Measurements from ENCODE around the gene HS6ST3.

Gene HS6ST3

DNA sequence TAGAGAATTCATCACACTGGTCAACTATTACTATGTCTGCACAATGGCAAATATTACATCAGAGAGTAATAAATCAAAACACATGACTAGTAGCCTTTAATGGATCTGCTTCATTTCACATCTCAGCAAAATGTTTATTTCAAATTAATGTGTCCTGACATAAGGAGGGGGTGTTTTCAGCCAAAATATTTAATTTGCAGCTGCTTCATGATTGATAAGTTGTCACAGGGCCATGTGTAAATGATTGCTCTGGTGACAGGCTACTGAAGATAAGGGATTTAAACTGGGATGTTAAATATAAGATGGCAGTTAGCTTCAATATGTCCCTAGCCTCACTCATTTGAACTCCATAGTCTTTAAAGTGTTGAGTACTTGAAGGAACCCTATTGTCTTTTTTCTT lies 601.1 kb downstream of the HS6ST3 start:
- in situ Hi-C loops (cut with MboI; ENCODE audit: low sequenced_read_pairs, unreplicated experiment), result no loop called here
- no peak for DNase-seq (ENCODE audit: low spot score)
- no peak for TF ChIP-seq CTCF (IDR thresholded peaks at IDR 0.05; ENCODE audit: borderline replicate concordance, control extremely low read depth, extremely low read depth, insufficient read depth, missing control alignments)

GRCh38 chr13:96696389-96696900 lies 606.5 kb downstream of the HS6ST3 start:
- TF ChIP-seq CTCF (IDR thresholded peaks at IDR 0.05; ENCODE audit: borderline replicate concordance, control extremely low read depth, extremely low read depth, insufficient read depth, missing control alignments), result no peak
- in situ Hi-C loops (cut with MboI; ENCODE audit: low sequenced_read_pairs, unreplicated experiment), result no loop called here
- no peak for DNase-seq (ENCODE audit: low spot score)

DNA sequence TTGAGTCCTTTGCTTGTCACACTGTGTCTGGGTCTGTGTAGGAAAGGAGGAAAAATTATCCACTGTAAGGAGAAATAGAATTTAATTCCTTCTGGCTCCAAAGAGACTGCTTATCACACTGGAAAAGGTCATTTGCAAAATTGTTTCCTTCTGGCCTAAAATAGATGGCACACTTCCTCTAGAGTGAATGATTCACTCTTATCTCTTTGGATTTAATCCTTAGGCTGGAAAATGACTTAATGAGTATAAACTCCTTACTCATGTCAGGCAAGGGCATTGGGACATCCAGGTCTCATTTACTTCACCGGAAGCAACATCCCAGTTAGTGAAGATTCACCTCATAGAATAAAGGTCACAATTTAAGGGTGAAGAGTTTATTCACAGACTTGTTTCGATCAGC lies 610.8 kb downstream of the HS6ST3 start:
- no peak for DNase-seq (ENCODE audit: low spot score)
- no peak for TF ChIP-seq CTCF (IDR thresholded peaks at IDR 0.05; ENCODE audit: borderline replicate concordance, control extremely low read depth, extremely low read depth, insufficient read depth, missing control alignments)
- in situ Hi-C loops (cut with MboI; ENCODE audit: low sequenced_read_pairs, unreplicated experiment), result no loop called here

DNA sequence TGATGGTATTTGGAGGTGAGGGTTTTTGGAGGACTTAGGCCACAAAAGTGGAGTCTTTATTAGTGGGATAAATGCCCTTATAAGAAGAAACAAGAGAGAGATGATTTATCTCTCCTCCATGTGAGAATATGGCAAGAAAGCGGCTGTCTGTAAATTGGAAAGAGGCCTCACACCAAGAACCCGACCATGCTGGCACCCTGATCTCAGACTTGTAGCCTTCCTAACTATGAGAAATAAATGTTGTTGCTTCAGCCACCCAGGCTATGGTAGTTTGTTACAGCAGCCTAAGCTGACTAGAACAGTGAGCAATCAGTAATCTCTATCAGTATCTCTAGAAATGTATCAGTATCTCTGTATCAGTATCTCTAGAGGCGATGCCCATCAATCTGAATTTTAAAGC lies 617.2 kb downstream of the HS6ST3 start:
- no peak for TF ChIP-seq CTCF (IDR thresholded peaks at IDR 0.05; ENCODE audit: borderline replicate concordance, control extremely low read depth, extremely low read depth, insufficient read depth, missing control alignments)
- no peak for DNase-seq (ENCODE audit: low spot score)
- in situ Hi-C loops (cut with MboI; ENCODE audit: low sequenced_read_pairs, unreplicated experiment), result no loop called here

- in situ Hi-C loops (cut with MboI; ENCODE audit: low sequenced_read_pairs, unreplicated experiment), result no loop called here
- TF ChIP-seq CTCF (IDR thresholded peaks at IDR 0.05; ENCODE audit: borderline replicate concordance, control extremely low read depth, extremely low read depth, insufficient read depth, missing control alignments), result no peak
- no peak for DNase-seq (ENCODE audit: low spot score)
These were observed 620.4 kb downstream of the HS6ST3 start for GRCh38 chr13:96710166-96710862.

DNA sequence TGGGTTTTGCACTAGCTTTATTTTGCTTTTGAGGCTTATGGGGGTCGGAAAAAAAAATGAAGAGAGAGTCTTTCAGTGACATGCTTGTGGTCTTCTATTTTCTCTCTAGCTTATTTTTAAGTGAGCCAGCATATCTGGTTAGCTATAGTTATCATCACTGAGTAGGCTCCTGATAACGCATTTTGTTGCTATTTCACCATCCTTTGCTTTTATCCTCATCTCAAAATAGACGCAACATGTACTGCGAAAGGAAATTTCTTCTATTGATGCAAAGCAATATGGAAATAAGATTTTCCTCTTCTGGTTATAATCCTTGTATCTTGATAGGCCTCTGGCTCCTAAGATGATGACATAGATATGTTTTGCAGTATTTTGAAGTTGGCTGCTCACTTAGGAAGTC lies 630.5 kb downstream of the HS6ST3 start:
- TF ChIP-seq CTCF (IDR thresholded peaks at IDR 0.05; ENCODE audit: borderline replicate concordance, control extremely low read depth, extremely low read depth, insufficient read depth, missing control alignments), result no peak
- DNase-seq (ENCODE audit: low spot score), result no peak
- in situ Hi-C loops (cut with MboI; ENCODE audit: low sequenced_read_pairs, unreplicated experiment), result no loop called here
